Measurements from ENCODE around the gene TRPV6. TPM values are rescaled to one million over a fixed set of nuclear protein-coding genes. Genes with fewer than 3 reads are reported as not detected.

The TRPV6 gene
- total and polyA plus RNA-seq, 8 donors = 1.1 to 8.5 (median 6.5) TPM

DNA sequence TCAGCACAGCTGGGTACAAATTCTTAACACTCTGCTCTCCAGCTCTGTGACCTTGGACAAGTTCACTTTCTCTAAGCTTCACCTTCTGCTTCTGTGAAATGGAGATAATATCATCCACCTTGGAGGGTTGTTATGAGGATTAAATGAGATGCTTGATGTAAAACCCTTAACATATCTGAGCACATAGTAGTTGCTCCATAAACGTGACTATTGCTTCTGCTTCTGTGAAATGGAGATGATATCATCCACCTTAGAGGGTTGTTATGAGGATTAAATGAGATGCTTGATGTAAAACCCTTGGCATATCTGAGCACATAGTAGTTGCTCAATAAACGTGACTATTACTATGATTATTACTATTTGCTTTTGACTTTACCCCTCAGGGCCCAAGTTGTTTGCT is 16.1 kb downstream of the TRPV6 start:
- ATAC-seq (no peak), DNase-seq (no peak)
- Histone ChIP-seq H3K27ac (no peak overlapping the region), H3K27me3 (peaks cover 0 to 17% of the 10 kb centered on the region in 2 donors), H3K4me1 (no peaks in the 10 kb centered on the region), H3K4me3 (no peak overlapping the region), H3K36me3 (no peaks in the 10 kb centered on the region), H3K9me3 (no peaks in the 10 kb centered on the region)
- intact Hi-C loops (cut with DNase I) = loop anchor here in 1 of 2 donors (10.0 kb wide), 1 partner anchor 135 kb away; no protein-coding TSS in a partner anchor
- TF ChIP-seq CTCF (IDR thresholded peaks at IDR 0.05) = no peak

- Histone ChIP-seq H3K4me3 (no peak overlapping the region), H3K9me3 (no peaks in the 10 kb centered on the region), H3K27me3 (peaks cover 0 to 17% of the 10 kb centered on the region in 2 donors), H3K27ac (no peak overlapping the region), H3K36me3 (no peaks in the 10 kb centered on the region), H3K4me1 (no peaks in the 10 kb centered on the region)
- no peak for TF ChIP-seq CTCF (IDR thresholded peaks at IDR 0.05)
- intact Hi-C loops (cut with DNase I) = loop anchor here in 1 of 2 donors (10.0 kb wide), 1 partner anchor 136 kb away; no protein-coding TSS in a partner anchor
- DNase-seq (no peak), ATAC-seq (no peak)
Observed at GRCh38 chr7:142868986-142869415, 16.5 kb downstream of the TRPV6 start.

GRCh38 chr7:142868188-142868985 is 17.2 kb downstream of the TRPV6 start:
- no peak overlapping the region for H3K4me3 ChIP-seq
- DNase-seq = no peak
- no peaks in the 10 kb centered on the region for H3K4me1 ChIP-seq
- no peaks in the 10 kb centered on the region for H3K9me3 ChIP-seq
- H3K27ac ChIP-seq = no peak overlapping the region
- no peak for ATAC-seq
- peaks cover 0 to 17% of the 10 kb centered on the region in 2 donors for H3K27me3 ChIP-seq
- intact Hi-C loops (cut with DNase I) = loop anchor here in 1 of 2 donors (10.0 kb wide), 1 partner anchor 136 kb away; no protein-coding TSS in a partner anchor
- H3K36me3 ChIP-seq = no peaks in the 10 kb centered on the region
- no peak for TF ChIP-seq CTCF (IDR thresholded peaks at IDR 0.05)

DNA sequence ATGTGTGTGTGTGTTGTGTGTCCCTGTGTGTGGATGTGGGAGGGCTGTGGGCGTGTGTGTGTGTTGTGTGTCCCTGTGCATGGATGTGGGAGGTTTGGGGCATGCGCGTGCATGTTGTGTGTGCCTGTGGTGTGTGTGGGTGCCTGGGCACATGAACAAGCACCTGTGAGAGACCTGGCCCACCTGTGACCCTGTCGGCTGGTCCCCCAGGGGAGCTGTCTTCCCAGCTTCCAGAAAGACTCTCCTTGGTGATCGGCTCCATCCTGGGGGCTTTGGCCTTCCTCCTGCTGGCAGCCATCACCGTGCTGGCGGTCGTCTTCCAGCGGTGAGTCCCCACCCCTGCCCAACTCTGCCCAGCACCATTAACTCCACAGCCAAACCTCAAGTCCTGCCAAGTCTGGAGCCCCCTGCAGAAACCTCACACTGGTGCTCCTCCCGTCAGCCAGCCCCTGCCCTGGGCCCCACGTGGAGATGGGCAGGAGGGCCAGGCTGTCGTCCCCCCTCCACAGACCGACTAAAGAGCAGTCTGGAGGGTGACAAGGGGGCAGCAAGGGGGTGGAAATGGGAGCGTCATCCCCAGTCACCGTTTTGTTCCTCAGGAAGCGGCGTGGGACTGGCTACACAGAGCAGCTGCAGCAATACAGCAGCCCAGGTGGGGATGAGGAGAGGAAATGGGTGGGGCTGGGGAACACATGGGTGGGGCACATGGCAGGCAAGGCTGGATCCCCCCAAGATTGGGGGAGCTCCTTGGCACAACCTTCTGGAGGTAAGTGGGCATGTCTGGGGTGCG is 18.0 kb downstream of the TRPV6 start:
- no peak for TF ChIP-seq CTCF (IDR thresholded peaks at IDR 0.05)
- Histone ChIP-seq H3K9me3 (no peaks in the 10 kb centered on the region), H3K36me3 (no peaks in the 10 kb centered on the region), H3K27ac (no peak overlapping the region), H3K4me3 (no peak overlapping the region), H3K27me3 (peaks cover 0 to 17% of the 10 kb centered on the region in 2 donors), H3K4me1 (no peaks in the 10 kb centered on the region)
- intact Hi-C loops (cut with DNase I) = loop anchor here in 1 of 2 donors (10.0 kb wide), 1 partner anchor 137 kb away; no protein-coding TSS in a partner anchor
- DNase-seq = no peak
- no peak for ATAC-seq

DNA sequence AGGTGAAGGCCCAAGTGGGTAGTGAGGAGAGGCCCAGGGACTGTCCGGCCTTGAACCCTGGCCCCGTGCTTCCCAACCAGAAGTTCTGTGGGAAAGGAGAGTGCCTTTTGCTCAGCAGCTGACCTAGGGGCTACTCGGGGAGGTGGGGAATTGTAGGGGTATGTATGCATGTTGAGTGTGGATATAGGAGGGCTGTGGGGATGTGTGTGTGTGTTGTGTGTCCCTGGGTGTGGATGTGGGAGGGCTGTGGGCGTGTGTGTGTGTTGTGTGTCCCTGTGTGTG is 18.5 kb downstream of the TRPV6 start:
- ATAC-seq = no peak
- Histone ChIP-seq H3K36me3 (no peaks in the 10 kb centered on the region), H3K4me1 (no peaks in the 10 kb centered on the region), H3K4me3 (no peak overlapping the region), H3K27ac (no peak overlapping the region), H3K27me3 (peaks cover 0 to 17% of the 10 kb centered on the region in 2 donors), H3K9me3 (no peaks in the 10 kb centered on the region)
- DNase-seq = no peak
- no peak for TF ChIP-seq CTCF (IDR thresholded peaks at IDR 0.05)
- intact Hi-C loops (cut with DNase I) = loop anchor here in 1 of 2 donors (10.0 kb wide), 1 partner anchor 138 kb away; no protein-coding TSS in a partner anchor

Data from left lung (tissue), 10 donors.